ENCODE data around the gene AP4M1. TPM values are rescaled to one million over a fixed set of nuclear protein-coding genes. Genes with fewer than 3 reads are reported as not detected.

Gene AP4M1
- total RNA-seq, 2 experiments from 2014 or later: 10.6 to 15.2 TPM

DNA sequence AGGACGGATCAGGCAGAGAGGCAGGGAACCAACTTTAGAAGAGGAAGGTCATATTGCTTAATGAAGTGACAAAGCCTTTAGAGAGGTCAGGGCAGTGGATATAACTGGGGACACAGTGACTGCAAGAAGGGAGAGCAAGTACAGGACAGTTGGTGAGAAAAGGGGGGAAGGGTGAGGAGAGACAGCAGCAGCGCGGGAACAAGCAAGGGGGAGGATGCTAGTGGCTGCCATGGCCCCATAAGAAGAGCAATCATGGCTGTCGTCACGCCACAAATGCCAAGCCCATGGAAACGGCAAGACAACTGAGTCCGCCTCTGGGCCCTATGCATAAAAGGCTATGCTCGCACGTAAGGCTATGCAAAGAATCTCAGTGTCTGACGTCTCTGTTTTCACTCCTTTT is 29.0 kb upstream of the AP4M1 start:
- no peak overlapping the region for H3K4me3 Mint-ChIP-seq
- H3K27ac Mint-ChIP-seq: no peak overlapping the region
- H3K9me3 Mint-ChIP-seq: peaks cover 45% of the 10 kb centered on the region
- H3K27me3 Mint-ChIP-seq: no peaks in the 10 kb centered on the region
- peaks cover 87% of the 10 kb centered on the region for H3K36me3 Mint-ChIP-seq (ENCODE audit: low read depth)
- no peak for DNase-seq
- ChIA-PET POLR2A (interaction anchor here (1.9 kb wide), 1 partner anchor 57 kb away, joined by 6 read pairs; the partner anchor contains the start of gene ZKSCAN1), CTCF (no interaction called here)
- peaks cover 2% of the 10 kb centered on the region for H3K4me1 Mint-ChIP-seq

DNA sequence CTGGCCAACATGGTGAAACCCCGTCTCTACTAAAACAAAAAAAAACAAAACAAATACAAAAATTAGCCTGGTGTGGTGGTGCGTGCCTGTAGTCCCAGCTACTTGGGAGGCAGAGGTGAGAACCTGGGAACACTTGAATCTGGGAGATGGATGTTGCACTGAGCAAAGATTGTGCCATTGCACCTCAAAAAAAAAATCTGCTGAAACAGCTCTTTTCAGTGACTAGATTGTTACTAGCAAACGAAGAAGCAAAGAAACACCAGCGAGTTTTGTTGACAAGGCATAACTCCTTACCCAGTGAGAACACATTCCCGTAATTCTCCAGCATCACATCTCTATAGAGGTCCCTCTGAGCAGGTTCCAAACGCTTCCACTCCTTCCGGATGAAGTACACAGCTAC is 26.6 kb upstream of the AP4M1 start:
- Mint-ChIP-seq H3K9me3 (peaks cover 42% of the 10 kb centered on the region), H3K4me3 (no peak overlapping the region), H3K27me3 (no peaks in the 10 kb centered on the region), H3K36me3 (ENCODE audit: low read depth) (peaks cover 89% of the 10 kb centered on the region), H3K27ac (no peak overlapping the region), H3K4me1 (peaks cover 11% of the 10 kb centered on the region)
- ChIA-PET CTCF (interaction anchor here (1.2 kb wide), 1 partner anchor 81 kb away, joined by 3 read pairs; no protein-coding TSS in a partner anchor), POLR2A (interaction anchor here (1.0 to 1.1 kb wide), 2 partner anchors 14 to 156 kb away, joined by 3 to 4 read pairs; partner anchors contain the start of gene COPS6)
- no peak for DNase-seq

DNA sequence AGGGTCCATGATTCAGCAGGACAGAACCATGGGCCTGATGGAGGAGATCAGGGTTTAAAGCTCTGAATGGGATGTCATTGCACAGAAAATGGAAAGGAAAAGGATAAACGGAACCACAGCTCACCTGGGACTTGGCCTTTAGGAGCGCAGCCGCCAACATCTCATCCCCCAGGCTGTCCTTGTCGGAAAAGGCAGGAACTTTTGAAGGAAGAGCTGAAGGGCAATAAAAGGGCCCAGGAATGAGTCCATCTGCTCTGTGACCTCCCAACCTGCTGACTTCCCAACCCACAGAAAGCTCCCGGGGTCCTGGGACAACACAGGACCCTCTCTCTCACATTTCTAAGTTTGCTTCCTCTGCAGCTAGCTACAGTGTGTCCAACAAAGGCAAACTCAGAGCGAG is 26.0 kb upstream of the AP4M1 start:
- DNase-seq: no peak
- ChIA-PET POLR2A (interaction anchor here (1.0 to 1.1 kb wide), 2 partner anchors 13 to 157 kb away, joined by 3 to 4 read pairs; partner anchors contain the start of gene COPS6), CTCF (interaction anchor here (1.2 kb wide), 1 partner anchor 82 kb away, joined by 3 read pairs; no protein-coding TSS in a partner anchor)
- H3K9me3 Mint-ChIP-seq: peaks cover 39% of the 10 kb centered on the region
- no peaks in the 10 kb centered on the region for H3K27me3 Mint-ChIP-seq
- H3K4me3 Mint-ChIP-seq: no peak overlapping the region
- H3K27ac Mint-ChIP-seq: no peak overlapping the region
- peaks cover 15% of the 10 kb centered on the region for H3K4me1 Mint-ChIP-seq
- peaks cover 87% of the 10 kb centered on the region for H3K36me3 Mint-ChIP-seq (ENCODE audit: low read depth)

DNA sequence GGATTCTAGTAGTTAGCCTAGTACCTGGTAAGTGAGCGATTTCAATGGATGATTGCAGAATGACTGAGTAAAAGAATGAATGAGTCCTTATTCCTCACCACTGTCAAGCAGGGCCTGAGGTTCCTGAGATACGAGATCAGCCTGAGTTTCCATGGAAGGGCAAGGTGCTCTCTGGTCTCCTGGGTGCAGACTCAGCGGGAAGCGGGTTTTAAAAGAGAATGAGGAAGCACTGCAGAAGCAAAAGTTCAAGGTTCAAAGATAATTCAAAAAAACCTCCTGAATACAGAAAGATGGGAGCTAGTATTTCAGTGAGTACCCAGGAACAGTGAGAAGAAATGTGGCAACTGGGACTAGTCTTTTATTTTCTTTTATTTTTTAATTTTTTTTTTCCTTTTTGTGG is 24.2 kb upstream of the AP4M1 start:
- ChIA-PET CTCF (interaction anchor here (0.6 kb wide), 1 partner anchor 8 kb away, joined by 3 read pairs; no protein-coding TSS in a partner anchor), POLR2A (no interaction called here)
- Mint-ChIP-seq H3K9me3 (peaks cover 21% of the 10 kb centered on the region), H3K27me3 (no peaks in the 10 kb centered on the region), H3K27ac (no peak overlapping the region), H3K36me3 (ENCODE audit: low read depth) (peaks cover 75% of the 10 kb centered on the region), H3K4me1 (peaks cover 26% of the 10 kb centered on the region), H3K4me3 (no peak overlapping the region)
- DNase-seq: no peak

DNA sequence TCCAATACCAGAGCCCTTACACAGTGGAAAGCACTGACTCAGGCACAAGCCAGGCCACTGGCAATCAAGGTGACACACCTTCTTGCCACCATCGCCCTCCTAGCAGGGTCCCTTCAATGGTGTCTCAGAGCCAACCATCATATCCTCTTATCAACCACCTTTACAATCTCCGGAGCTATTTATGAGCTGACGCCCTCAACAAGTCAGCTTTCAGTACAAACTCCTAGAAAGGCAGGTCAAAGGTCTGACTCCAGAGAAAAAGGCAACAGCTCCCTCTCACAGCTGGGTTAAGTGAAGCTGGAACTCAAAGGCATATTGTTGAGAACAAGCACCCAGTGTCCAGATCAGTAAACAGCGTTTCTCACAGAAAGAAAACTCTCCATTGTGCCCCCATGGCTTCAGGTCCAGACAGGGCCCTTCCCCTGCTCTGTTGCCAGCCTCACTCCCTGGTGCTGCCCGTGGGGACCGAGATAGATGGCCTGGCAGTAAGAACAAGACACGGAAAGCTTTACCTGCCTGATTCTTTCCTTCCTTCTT is 22.4 kb upstream of the AP4M1 start:
- no peak for DNase-seq
- Mint-ChIP-seq H3K9me3 (peaks cover 10% of the 10 kb centered on the region), H3K27ac (no peak overlapping the region), H3K27me3 (peaks cover 3% of the 10 kb centered on the region), H3K4me1 (peaks cover 33% of the 10 kb centered on the region), H3K36me3 (ENCODE audit: low read depth) (peaks cover 56% of the 10 kb centered on the region), H3K4me3 (peak overlapping the region; percentile 6)
- ChIA-PET POLR2A (interaction anchor here (1.0 kb wide), 1 partner anchor 64 kb away, joined by 3 read pairs; the partner anchor contains the start of gene ZKSCAN1), CTCF (no interaction called here)

DNA sequence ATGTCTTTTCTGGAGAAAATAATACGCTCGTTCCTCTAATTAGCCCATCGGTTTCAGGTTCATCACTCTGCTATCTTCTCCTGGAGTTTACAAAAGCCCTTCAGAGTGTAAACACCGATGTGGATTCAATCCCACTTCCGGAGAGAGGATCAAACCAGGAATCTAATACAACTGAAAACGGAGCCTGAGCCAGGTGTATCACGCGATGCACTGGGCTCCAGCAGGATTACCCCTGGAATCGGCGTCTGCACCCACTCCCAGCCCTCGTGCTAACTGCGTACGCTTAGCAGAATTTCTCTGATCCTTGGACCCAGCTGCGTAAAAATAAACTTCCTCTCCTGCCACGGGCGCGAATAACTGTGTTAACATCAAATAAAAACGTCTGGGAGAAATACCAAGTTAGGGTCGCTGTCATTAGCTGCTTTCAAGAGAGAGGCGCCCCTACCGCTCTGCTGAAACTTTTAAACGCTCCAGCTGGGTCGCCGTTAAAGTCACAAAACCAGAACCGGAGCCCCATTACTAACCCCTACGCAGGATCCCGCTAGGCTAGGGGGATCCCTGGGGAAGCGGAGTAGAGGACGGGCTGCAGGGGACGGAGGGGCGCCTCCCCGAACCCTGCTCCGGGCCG is 20.4 kb upstream of the AP4M1 start:
- H3K4me3 Mint-ChIP-seq: peak overlapping the region; percentile 81
- DNase-seq: no peak
- CTCF ChIA-PET: interaction anchor here (0.7 kb wide), 1 partner anchor 10 kb away, joined by 3 read pairs; no protein-coding TSS in a partner anchor
- peaks cover 33% of the 10 kb centered on the region for H3K4me1 Mint-ChIP-seq
- peaks cover 3% of the 10 kb centered on the region for H3K27me3 Mint-ChIP-seq
- POLR2A ChIA-PET: interaction anchor here (1.3 to 11.1 kb wide), 4 partner anchors 20 to 162 kb away, joined by 7 to 169 read pairs (median 12); partner anchors contain the start of genes AP4M1, MBLAC1, MCM7 and TRIM4
- peak overlapping the region; percentile 79 for H3K27ac Mint-ChIP-seq
- no peaks in the 10 kb centered on the region for H3K9me3 Mint-ChIP-seq
- H3K36me3 Mint-ChIP-seq (ENCODE audit: low read depth): peaks cover 37% of the 10 kb centered on the region

DNA sequence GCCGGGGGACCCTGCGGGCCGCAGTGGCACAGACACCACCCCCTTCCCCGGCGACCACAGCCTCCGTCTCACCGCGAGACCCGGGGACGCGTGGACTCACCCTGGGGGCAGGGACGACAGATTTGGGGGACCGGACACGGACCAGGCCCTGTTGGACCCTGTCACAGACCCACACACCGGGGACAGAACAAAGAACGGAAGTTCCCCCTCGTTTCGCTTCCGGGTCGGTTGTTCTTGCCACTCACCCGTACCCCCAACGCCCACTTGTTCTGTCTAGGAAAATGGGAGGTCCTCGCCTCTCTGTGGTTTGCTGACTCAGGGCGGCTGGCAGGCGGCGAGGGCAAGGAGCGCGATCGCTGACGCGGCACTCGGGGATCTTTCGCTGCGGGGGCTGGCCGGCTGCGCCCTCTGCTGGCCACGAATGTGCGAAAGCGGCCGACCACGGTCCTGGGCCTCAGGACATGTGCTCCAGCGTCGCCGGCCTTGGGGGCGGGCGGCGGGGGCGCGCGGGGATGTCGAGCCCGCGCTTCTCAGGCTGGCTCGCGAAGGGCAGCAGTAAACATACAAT is 19.8 kb upstream of the AP4M1 start, which contains the start of gene ZNF3:
Gene ZNF3, minus strand, starts transcription at position 189 of the 568 bp plus-strand sequence. CDS start 4,366 bp downstream, outside the sequence.
- POLR2A ChIA-PET: interaction anchor here (0.8 to 11.1 kb wide), 9 partner anchors 11 to 354 kb away, joined by 3 to 169 read pairs (median 7); partner anchors contain the start of genes AP4M1, MBLAC1, MCM7 and TRIM4
- CTCF ChIA-PET: interaction anchor here (0.7 to 1.7 kb wide), 14 partner anchors 11 to 347 kb away, joined by 3 to 21 read pairs (median 4); partner anchors contain the start of genes AP4M1, MCM7 and ZSCAN21
- Mint-ChIP-seq H3K4me3 (peak within 1 kb of the TSS; percentile 81), H3K36me3 (ENCODE audit: low read depth) (peaks cover 31% of the 10 kb centered on the region), H3K27ac (peak within 1 kb of the TSS; percentile 79), H3K4me1 (peaks cover 33% of the 10 kb centered on the region), H3K27me3 (peaks cover 3% of the 10 kb centered on the region), H3K9me3 (no peaks in the 10 kb centered on the region)
- DNase-seq: peak; percentile 98

DNA sequence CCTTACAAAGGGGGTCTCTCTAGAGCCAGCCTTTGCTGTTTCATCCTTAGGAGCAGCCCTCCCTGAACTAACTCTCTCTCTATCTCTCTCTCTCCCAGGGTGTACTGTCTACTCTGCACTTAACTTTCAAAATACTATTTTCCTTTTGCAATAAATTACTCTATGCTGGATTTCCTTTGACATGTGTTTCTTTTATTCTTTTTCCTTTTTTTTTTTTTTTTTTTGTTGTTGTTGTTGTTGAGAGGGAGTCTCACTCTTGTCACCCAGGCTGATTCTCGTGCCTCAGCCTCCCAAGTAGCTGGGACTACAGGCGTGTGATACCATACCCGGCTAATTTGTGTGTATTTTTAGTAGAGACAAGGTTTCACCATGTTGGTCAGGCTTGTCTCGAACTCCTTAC is 18.5 kb upstream of the AP4M1 start:
- Mint-ChIP-seq H3K4me3 (peak overlapping the region; percentile 81), H3K9me3 (no peaks in the 10 kb centered on the region), H3K36me3 (ENCODE audit: low read depth) (peaks cover 22% of the 10 kb centered on the region), H3K27me3 (peaks cover 3% of the 10 kb centered on the region), H3K4me1 (peaks cover 37% of the 10 kb centered on the region), H3K27ac (no peak overlapping the region)
- DNase-seq: no peak
- CTCF ChIA-PET: interaction anchor here (0.6 to 1.7 kb wide), 18 partner anchors 9 to 623 kb away, joined by 3 to 21 read pairs (median 4); partner anchors contain the start of genes AP4M1, MCM7, POP7 and ZSCAN21
- POLR2A ChIA-PET: interaction anchor here (0.6 to 11.1 kb wide), 11 partner anchors 10 to 347 kb away, joined by 3 to 169 read pairs (median 5); partner anchors contain the start of genes AP4M1, MBLAC1, MCM7 and MEPCE

DNA sequence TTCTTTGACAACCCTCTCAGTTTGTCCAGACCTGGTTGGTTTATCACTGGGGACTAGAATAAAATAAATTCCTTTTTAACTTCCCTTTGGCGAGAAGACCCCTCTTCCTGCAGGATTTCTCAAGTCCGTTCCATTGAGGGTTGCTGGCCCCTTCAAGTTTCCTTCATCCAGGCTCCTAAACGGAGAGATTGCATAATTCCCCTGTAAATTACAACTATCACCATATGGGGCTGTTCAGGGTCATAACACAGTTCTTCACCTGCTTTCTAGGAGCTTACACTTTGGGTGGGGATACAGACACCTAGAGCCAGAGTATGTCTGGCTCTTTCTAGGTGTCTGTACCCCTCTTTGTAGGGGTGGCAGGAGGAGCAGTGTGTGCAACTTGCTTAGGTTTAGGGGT is 15.9 kb upstream of the AP4M1 start:
- no peak overlapping the region for H3K27ac Mint-ChIP-seq
- H3K27me3 Mint-ChIP-seq: peaks cover 3% of the 10 kb centered on the region
- H3K36me3 Mint-ChIP-seq (ENCODE audit: low read depth): peaks cover 17% of the 10 kb centered on the region
- CTCF ChIA-PET: no interaction called here
- no peaks in the 10 kb centered on the region for H3K9me3 Mint-ChIP-seq
- no peak overlapping the region for H3K4me3 Mint-ChIP-seq
- H3K4me1 Mint-ChIP-seq: peaks cover 41% of the 10 kb centered on the region
- no peak for DNase-seq
- POLR2A ChIA-PET: interaction anchor here (0.7 to 11.1 kb wide), 3 partner anchors 10 to 166 kb away, joined by 3 to 169 read pairs (median 3); partner anchors contain the start of genes AP4M1, MCM7 and TRIM4

DNA sequence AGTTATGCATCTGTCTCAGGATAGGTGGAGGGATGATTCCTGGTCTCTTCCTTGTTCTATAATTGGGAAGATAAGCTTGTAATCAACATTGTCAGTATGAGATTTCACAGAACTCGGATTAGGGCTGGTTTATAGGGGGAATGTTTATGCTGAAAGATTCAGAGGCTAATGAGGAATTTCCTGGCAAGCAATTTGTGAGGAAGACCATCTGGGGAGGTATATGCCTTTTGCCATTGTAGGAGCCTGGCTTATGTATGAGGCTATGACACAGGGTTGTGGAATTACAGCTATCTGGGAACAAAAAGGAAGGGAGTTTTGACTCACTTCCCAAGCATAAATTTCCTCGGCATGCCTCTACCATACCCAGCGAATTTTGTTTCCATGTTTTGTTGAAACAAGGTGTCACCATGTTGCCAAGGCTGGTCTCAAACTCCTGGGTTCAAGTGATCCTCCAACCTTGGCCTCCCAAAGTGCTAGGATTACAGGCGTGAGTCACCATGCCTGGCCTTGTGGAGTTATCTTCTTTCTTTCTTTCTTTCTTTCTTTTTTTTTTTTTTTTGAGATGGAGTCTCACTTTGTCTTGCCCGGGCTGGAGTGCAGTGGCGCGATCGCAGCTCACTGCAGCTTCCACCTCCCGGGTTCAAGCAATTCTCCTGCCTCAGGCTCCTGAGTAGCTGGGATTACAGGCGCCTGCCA is 14.2 kb upstream of the AP4M1 start:
- Mint-ChIP-seq H3K27me3 (peaks cover 3% of the 10 kb centered on the region), H3K27ac (peak overlapping the region; percentile 4), H3K4me3 (peak overlapping the region; percentile 28), H3K9me3 (no peaks in the 10 kb centered on the region), H3K4me1 (peaks cover 44% of the 10 kb centered on the region), H3K36me3 (ENCODE audit: low read depth) (peaks cover 28% of the 10 kb centered on the region)
- CTCF ChIA-PET: interaction anchor here (0.6 to 1.4 kb wide), 2 partner anchors 54 to 321 kb away, joined by 3 to 4 read pairs; no protein-coding TSS in a partner anchor
- DNase-seq: no peak
- POLR2A ChIA-PET: interaction anchor here (1.4 to 11.1 kb wide), 2 partner anchors 10 to 14 kb away, joined by 3 to 169 read pairs; partner anchors contain the start of genes AP4M1 and MCM7

DNA sequence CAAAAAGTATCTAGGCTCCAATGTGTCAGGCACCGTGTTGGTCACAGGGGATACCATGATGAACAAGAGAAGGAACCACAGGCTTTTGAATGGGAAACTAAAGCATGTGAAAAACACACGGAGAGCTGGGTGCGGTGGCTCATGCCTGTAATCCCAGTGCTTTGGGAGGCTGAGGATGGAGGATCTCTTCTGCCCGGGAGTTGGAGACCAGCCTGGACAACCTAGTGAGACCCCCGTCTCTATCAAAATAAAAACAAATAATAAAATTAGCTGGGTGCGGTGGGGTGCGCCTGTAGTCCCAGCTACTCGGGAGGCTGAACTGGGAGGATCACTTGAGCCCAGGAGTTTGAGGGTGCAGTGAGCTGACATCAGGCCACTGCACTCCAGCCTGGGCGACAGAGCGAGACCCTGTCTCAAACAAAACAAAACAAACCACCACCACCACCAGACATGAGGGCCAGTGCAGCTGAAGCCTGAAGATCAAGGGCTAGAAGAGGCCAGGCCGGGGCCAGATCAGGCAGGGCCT is 13.3 kb upstream of the AP4M1 start:
- Mint-ChIP-seq H3K27ac (peak overlapping the region; percentile 83), H3K9me3 (no peaks in the 10 kb centered on the region), H3K4me1 (peaks cover 39% of the 10 kb centered on the region), H3K27me3 (no peaks in the 10 kb centered on the region), H3K36me3 (ENCODE audit: low read depth) (peaks cover 38% of the 10 kb centered on the region), H3K4me3 (peak overlapping the region; percentile 89)
- no peak for DNase-seq
- POLR2A ChIA-PET: interaction anchor here (0.7 to 11.1 kb wide), 6 partner anchors 9 to 73 kb away, joined by 3 to 169 read pairs (median 4); partner anchors contain the start of genes AP4M1, MBLAC1, MCM7 and ZKSCAN1
- CTCF ChIA-PET: interaction anchor here (1.0 to 1.4 kb wide), 3 partner anchors 43 to 320 kb away, joined by 4 to 6 read pairs (median 4); no protein-coding TSS in a partner anchor

Measured in activated CD4-positive, alpha-beta memory T cell treated with anti-CD3 and anti-CD28 coated beads, Interleukin-2, amount 10 ng/mL, durations not matched to agents 7 days and 5 days (primary cell).